RPMI7951 (cell line): ENCODE data around the gene ALG14. TPM values are rescaled to one million over a fixed set of nuclear protein-coding genes. Genes with fewer than 3 reads are reported as not detected.
"Not testable (repeated sequence)": the region's sequence is repeated elsewhere in the genome, so short reads cannot be mapped to it uniquely, and the experiment has no call there.

Experiments
- DNase-seq: peaks from one replicate; pipeline ENCODE4 v3.0.0-alpha.2; 2012; ENCODE audit warnings: low read depth
- total RNA-seq: library from RNA; depleted of rRNA; stranded (reverse); fragments of >200 nt; shearing (Covaris generic); gene quantifications from 2 replicates; pipeline ENCODE4 v1.2.3, GENCODE V29; 2014

ALG14 gene
- total RNA-seq, 1 experiment from 2014 or later, result 9.5 TPM

DNA sequence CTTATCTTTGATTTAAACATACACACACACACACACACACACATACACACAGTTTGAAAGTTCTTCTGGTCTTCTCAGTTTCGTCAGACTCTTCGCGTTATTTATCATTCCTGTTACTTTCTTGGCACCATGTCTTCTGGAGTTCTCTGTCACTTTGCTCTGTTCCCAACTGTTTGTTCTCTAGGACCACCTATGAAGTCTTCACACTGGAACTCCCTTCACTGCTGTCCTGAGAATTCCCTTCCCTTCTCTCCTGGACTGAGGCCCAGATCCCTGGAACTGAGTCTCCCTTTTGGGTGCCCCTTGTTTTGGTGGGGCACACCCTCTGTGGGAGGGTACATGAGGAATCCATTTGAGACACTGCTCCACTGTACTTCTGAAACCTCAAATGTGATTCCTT is 30.5 kb downstream of the ALG14 start:
- DNase-seq, result peak; percentile 62

DNA sequence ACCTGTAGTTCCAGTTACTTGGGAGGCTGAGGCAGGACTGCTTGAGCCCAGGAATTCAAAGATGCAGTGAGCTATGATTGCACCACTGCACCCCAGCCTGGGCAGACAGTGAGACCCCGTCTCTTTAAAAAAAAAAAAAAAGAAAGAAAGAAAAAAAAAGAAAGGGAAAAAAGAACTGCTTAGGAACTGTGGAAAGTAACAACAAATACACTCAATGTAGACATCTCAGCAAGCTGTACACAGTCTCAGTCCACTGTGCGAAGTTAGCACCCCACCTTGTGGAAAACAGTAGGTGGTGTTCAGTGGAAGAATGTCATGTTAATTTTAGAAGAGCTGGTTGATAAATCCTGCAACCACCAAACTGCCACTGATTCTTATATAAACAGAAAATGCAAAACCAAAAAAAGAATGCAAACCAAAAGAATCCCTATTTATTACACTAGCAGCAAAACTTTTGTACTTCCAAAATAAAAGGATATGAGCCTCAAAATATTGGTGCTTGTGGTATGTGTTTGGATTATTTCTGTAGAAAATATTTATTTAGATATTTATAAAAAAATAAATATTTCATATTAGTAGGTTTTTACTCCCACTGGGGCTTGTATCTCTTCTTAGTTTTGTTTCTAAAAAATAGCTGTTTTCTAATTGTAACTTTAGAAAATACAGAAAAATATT is 31.1 kb downstream of the ALG14 start:
- DNase-seq, result peak; percentile 85

GRCh38 chr1:95040032-95040525 is 32.7 kb downstream of the ALG14 start:
- no peak for DNase-seq

GRCh38 chr1:95039360-95040031 is 33.3 kb downstream of the ALG14 start:
- DNase-seq, result peak; percentile 76

DNA sequence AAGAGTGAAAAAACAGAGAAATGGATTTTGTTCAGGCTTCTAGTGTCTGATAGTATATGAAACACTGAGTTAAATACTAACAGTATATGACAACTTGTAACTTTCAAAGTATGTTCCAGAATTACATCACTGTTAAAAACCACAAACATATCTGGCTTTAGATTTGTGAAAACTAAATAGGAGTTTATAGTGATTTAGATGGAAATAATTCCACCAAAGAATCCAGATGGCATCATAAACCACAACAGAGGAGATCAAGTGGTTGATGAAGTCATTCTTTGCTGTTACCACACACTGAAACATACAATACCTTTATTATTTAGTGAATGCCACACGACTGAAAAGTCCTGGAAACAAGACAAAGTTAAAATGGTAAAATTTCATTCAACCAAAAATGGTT is 37.2 kb downstream of the ALG14 start:
- peak; percentile 93 for DNase-seq

DNA sequence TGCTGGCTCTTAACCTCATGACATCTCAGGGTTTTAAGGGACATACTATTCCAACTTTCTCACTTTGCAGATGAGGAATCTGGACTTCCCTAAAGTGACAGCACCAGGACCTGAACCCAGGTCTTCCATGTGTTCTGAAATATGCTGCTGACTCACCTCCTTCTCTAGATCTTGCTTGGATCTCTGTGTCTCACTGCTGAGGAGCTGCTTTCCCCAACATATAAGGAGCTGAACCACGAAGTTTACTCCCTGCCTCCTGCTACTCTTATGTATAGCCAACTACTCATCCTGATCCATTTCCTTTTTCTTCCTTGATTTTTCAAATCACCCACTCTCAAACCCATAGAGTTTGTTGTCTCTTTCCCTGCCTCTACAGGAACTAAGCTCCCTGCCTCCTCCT is 38.2 kb downstream of the ALG14 start:
- peak; percentile 18 for DNase-seq

- DNase-seq, result peak; percentile 58
These were observed 38.9 kb downstream of the ALG14 start for GRCh38 chr1:95033843-95034242.

DNA sequence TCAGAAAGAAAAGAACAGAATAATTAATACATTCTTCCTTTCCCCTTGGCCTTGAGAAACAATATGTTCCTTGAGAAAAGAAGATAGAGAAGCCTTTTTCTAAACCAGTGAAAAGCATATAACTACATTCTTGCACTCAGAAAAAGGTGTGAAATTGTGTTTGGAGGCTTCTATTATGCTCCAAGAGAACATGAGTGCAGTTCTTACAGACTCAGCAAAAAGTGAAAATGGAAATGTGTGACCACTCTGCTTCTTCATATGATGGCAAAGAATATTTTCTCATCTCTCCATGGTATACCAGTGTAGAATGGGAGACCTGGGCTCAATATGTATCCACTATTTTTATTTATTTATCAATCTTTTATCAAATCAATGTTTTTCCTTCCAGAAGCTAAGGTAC is 43.2 kb downstream of the ALG14 start:
- no peak for DNase-seq

DNA sequence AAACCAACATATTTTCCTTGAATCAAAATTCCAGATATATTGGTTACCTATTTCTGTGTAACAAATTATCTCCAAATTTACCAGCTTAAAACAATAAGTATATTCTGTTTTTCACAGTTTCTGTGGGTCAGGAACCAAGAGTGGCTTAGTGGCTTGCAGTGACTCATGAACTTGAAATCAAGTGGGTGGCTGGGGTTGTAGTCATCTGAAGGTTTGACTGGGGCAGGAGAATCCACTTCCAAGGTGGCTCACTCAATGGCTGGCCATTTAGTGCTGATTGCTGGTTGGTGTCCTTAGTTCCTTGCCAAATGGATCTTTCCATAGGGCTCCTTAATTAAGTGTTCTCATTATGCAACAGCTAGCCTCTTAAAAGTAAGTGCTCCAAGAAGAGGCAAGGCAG is 43.8 kb downstream of the ALG14 start:
- no peak for DNase-seq

DNA sequence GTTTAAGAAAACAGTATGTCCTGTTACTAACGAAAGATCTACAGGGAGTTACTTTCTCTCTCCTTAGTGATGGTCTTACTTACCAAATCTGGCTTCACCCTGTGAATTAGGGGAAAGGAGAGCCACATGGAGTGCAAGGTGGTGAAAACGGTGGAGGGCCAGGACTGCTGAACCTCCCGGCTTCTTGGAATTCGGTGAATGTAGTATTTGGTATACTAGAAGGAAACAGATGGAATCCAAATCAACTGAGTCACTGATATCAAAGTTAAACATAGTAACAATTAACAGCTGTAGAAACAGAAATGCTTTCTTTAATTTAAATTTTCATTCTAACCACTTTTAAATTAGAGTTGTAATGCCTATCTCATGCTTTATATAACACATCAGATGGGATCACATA is 45.7 kb downstream of the ALG14 start:
- DNase-seq, result no peak

DNA sequence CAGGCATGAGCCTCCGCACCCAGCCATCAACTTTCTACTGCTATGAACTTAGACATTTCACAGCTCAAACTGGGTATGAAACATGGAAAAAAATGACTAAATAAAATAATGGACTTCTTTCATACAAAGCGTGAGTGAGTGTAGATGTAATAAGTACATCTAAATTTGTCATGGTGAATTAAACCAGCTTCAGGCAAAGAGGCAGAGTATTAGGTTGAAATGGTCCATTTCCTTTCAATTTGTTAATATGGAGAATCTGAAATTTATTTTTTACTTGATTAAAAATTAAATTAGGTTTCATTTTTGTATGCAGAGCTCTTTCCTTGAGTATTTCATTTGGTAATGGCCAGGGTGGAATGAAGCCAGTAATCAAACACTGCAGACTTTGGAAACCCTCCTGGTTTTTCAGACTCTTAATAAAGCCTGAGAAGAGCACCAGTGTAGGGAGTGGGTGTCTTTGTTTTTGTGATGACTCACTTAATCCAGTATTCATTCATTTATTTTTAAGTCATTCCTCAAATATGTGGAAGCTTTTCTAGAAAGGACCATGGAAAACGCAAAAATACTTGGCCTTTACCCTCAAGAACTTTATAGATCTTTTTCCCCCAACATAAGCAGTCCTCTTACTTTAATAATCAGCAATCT is 49.2 kb downstream of the ALG14 start:
- peak; percentile 88 for DNase-seq

DNA sequence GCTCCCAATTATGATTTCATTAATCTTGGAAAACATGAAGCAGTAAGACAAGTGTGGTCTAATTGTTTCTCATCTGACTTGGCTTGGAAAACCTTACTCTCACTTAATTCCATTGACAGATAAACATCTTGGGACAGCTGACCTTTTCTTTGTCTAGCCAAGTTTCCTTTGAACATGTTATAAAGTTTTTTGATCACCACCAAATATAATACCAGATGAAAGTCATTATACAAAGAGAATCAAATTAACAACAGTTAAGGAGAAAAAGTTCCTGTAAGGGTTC is 50.2 kb downstream of the ALG14 start:
- no peak for DNase-seq

GRCh38 chr1:95021805-95022643 is 50.7 kb downstream of the ALG14 start:
- DNase-seq, result no peak

DNA sequence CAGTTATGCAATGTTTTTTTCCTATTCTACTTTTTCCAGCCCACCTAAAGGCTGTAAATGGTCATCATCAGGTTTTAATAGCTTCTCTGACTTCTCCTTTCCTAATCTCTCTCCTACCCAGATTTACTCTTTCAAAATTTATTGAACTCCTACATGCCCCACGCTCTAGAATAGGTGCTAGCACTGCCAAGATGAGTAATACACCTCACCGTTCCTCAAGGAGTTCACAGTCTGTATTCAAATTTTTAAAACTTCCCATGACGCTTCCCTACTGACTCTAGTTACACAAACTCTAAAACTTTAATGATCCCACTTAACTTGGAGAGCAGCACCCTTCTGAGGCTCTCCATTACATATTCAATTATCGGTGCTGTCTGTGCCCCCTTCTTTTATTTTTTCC is 51.6 kb downstream of the ALG14 start:
- no peak for DNase-seq

DNA sequence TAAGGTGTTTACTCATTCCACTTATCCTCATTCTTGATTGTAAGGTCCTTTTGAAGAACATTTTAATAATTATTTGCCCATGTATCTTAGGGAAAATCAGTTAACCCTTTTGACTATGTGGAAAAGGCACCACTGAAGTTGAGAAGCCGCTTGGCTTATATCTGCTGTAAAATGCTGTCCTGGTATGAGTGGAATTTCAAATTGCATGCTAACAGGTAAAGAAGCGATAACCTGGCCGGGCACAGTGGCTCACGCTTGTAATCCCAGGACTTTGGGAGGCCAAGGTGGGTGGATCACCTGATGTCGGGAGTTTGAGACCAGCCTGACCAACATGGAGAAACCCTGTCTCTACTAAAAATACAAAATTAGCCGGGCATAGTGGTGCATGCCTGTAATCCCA is 53.3 kb downstream of the ALG14 start:
- not testable (repeated sequence) for DNase-seq

GRCh38 chr1:95018602-95019369 is 54.0 kb downstream of the ALG14 start:
- peak; percentile 48 for DNase-seq

GRCh38 chr1:95017775-95018174 is 55.0 kb downstream of the ALG14 start:
- no peak for DNase-seq

DNA sequence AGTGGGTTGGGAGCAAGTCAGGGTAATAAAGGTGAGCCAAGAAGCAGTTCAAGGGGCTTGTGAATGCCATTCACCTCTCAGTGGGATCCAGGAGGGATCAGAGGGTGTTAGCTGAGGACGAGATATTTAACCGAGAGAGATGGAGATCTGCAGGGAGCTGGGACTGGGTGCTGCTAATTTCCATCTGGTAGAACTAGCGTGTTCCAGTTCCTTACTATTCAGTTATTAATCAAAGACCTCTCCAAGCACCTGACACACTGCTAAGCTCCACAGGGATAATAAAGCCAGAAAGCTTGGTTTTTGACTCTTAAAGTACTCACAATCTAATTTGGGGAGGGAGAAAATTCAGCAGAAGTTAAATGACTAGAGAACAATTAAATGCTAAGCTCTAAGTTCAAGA is 57.7 kb downstream of the ALG14 start:
- DNase-seq, result no peak

DNA sequence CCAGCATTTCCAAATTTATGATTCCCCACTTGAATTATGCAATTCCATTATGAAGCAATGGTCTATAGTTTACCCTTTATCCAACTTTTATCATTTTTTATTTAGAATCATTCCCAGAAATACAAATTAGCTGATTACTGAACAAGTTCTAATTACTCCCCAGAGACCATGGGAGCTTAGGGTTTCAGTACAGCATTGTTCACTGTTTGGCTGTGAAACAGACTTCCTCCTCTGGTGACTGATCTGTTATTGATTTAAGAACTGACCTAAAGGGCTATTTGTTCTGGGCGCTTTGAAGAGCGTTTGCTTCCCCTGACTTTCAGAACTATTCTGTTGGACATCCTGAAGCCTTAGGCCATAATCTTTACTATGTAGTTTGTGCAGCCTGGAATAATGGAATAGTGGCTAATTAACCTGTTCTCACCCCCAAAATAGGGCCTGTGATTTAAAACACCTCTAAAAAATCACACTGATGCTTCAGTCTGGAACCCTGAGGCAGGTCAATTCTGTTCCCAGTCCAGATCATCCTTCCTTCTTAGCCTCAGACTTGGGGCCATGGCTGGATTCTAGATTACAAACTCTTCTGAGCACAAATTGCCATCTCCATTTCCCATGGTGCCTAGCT is 58.7 kb downstream of the ALG14 start:
- DNase-seq, result no peak

DNA sequence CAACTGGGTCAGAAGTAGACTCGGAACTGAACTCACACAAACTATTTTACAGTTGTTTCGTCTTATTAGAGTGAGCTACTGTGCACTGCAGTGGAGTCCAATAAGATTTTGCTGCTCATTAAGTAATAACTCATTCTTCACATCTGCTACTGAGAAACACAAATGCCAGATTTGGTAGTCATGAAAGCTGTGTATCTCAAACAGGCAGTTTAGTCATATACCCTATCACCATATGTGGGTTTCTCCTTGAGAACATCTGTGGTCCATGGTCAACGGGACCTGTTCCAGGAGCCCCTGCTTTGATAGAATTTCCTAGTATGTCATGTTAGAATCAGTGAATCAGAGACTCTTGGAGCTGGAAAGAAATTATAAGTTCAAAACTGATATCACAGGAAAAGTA is 60.4 kb downstream of the ALG14 start:
- DNase-seq, result peak; percentile 93

DNA sequence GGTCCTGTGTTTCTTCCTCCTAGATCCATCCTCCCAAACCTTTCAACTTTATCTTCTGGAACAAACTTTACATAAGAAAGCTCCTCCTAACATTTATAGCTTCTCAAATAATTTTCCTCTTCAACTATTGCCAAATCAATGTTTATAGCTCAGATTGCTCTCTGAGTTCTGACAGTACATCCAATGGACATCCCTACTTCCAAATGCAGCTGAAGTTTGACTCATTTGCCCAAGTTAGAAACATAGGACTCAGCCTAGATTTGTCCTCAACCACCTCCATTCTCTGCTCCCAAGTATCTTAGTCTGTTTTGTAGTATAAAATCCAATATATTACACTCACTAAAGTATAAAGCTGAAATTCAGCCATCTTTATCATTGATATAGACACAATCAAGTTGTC is 62.6 kb downstream of the ALG14 start:
- no peak for DNase-seq
